Activated naive CD4-positive, alpha-beta T cell (primary cell): Measurements from ENCODE around the gene ISLR2.

Experiments
- DNase-seq, 4 experiments: peaks; one replicate each; lab custom pipeline; 2025; lab: John Stamatoyannopoulos, UW

The ISLR2 gene

DNA sequence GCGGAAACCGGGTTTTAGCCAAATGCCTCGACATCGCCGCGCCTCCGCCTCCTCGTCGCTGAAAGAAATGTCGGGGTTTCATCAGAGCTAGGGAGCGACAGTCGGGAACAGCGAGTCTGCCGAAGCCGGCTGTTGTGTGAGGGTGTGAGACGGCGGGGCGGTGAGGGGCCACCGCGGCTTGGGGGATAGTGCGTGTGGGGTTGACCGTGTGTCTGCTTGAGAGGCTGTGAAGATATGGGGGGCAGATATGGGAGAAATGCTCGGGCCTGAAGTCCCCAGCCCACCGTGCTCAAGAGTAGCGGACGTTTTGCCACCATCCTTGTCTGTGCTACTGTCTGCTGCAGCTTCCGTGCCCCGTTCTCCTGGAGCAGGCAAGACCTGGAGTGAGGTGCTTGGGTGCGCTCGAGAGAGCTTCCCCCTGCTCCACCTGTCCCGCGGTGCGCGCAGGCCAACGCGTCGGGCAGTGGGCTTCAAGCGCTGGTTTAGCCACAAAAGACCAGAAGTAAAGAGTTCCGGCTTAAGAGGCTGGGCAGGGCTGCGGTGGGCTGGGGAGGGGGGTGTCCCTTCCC, 716 bp upstream of the ISLR2 start:
- DNase-seq = no peak

DNA sequence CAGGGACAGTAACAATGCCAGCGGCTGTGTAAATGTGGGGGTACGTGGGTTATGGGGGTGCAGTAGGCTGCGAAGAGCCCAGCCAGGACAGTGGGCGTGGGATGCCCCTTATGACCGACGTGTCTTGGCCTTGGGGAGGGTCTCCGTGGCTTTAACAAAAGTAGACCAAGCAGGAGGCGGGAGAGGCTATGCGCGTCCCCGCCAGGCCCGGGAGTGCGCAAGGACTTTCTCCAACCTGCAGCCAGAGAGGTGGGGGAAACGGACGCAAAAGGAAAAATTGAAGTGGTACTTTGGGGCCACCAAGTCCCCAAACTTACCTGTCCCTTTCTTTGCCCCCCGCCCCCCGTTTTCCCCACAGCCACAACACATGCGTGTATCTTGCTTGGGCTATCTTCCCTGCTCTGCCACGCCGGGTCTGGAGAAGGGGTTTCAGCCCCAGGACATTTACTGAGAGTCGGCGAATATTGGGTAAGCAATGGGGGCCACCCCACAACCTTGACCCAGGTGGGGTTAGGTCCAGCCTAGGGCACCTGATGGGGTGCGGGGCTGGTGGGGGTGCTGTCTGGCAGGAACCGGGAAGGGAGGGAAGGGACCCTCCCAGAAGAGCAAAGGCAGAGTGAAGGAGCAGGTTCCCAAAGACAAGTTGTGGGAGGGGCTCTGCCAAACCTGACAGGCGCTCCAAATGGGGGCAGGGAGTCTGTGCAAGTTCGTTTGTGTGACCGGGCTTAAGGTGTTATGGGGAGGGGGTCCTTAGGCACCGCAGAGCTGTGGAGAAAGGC, 652 bp downstream of the ISLR2 start:
- no peak for DNase-seq

- no peak for DNase-seq
Measured at GRCh38 chr15:74131628-74132413, 1.4 kb downstream of the ISLR2 start.

DNA sequence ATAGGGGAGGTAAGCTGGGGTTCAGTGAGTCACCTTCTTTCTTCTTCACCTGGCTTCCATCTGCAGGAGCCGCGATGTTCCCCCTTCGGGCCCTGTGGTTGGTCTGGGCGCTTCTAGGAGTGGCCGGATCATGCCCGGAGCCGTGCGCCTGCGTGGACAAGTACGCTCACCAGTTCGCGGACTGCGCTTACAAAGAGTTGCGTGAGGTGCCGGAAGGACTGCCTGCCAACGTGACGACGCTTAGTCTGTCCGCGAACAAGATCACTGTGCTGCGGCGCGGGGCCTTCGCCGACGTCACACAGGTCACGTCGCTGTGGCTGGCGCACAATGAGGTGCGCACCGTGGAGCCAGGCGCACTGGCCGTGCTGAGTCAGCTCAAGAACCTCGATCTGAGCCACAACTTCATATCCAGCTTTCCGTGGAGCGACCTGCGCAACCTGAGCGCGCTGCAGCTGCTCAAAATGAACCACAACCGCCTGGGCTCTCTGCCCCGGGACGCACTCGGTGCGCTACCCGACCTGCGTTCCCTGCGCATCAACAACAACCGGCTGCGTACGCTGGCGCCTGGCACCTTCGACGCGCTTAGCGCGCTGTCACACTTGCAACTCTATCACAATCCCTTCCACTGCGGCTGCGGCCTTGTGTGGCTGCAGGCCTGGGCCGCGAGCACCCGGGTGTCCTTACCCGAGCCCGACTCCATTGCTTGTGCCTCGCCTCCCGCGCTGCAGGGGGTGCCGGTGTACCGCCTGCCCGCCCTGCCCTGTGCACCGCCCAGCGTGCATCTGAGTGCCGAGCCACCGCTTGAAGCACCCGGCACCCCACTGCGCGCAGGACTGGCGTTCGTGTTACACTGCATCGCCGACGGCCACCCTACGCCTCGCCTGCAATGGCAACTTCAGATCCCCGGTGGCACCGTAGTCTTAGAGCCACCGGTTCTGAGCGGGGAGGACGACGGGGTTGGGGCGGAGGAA, 2.6 kb downstream of the ISLR2 start:
- no peak for DNase-seq

DNA sequence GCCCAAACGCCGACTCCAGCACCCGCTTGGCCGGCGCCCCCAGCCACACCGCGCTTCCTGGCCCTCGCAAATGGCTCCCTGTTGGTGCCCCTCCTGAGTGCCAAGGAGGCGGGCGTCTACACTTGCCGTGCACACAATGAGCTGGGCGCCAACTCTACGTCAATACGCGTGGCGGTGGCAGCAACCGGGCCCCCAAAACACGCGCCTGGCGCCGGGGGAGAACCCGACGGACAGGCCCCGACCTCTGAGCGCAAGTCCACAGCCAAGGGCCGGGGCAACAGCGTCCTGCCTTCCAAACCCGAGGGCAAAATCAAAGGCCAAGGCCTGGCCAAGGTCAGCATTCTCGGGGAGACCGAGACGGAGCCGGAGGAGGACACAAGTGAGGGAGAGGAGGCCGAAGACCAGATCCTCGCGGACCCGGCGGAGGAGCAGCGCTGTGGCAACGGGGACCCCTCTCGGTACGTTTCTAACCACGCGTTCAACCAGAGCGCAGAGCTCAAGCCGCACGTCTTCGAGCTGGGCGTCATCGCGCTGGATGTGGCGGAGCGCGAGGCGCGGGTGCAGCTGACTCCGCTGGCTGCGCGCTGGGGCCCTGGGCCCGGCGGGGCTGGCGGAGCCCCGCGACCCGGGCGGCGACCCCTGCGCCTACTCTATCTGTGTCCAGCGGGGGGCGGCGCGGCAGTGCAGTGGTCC, 3.5 kb downstream of the ISLR2 start:
- no peak for DNase-seq

- DNase-seq = no peak
Measured at GRCh38 chr15:74134387-74135027, 4.1 kb downstream of the ISLR2 start.

DNA sequence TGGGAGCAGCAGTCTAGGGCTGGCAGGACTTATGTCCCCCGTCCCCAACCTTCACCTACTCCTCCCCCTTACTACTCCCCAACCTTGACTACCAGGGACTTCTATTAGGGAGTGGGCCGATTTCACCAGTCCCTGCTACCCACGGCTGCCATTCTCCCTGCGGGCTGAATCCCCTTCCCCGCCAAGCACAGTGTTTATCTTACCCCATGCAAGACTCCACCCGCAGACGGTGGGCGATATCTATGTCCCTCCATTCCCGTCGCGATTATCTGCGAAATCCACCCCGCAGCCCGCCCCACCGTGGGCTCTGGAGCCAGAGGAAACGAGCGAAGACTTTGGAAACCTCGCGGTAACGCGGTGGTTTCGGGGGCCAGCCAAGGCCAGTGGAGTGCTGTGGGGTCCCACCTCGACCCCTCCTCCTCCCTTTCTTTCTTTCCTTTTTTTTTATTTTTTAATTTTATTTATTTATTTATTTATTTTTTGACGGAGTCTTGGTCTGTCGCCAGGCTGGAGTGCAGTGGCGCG, 4.7 kb downstream of the ISLR2 start:
- DNase-seq = no peak

GRCh38 chr15:74136540-74136813, 6.1 kb downstream of the ISLR2 start:
- DNase-seq = no peak

- DNase-seq = no peak
Measured at GRCh38 chr15:74136814-74137536, 6.6 kb downstream of the ISLR2 start.

- no peak for DNase-seq
Measured at GRCh38 chr15:74137537-74137894, 7.1 kb downstream of the ISLR2 start.

- DNase-seq = no peak
Measured at GRCh38 chr15:74138642-74139041, 8.3 kb downstream of the ISLR2 start.

- no peak for DNase-seq
Measured at GRCh38 chr15:74141591-74141990, 11.2 kb downstream of the ISLR2 start.

GRCh38 chr15:74144153-74144775, 13.9 kb downstream of the ISLR2 start:
- DNase-seq = no peak

- DNase-seq = no peak
Measured at GRCh38 chr15:74146277-74146800, 16.0 kb downstream of the ISLR2 start.

DNA sequence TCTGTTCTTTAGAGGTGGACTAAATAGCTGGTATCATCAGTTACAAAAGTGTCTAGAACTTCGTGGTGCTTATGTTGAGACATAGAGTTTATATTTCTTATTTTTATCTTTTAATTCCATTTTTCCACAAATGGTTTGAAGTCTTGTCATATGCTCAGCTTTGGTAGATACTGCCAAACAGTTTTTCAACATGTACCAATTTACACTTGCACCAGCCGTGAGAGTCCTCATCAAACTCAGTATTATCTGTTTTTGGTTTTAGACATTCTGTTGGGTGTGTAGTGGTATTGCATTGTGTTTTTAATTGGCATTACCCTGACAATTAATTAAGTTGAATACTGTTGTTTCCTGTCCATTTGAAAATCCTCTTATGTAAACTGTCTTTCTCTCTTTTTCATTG, 16.7 kb downstream of the ISLR2 start:
- DNase-seq = no peak

DNA sequence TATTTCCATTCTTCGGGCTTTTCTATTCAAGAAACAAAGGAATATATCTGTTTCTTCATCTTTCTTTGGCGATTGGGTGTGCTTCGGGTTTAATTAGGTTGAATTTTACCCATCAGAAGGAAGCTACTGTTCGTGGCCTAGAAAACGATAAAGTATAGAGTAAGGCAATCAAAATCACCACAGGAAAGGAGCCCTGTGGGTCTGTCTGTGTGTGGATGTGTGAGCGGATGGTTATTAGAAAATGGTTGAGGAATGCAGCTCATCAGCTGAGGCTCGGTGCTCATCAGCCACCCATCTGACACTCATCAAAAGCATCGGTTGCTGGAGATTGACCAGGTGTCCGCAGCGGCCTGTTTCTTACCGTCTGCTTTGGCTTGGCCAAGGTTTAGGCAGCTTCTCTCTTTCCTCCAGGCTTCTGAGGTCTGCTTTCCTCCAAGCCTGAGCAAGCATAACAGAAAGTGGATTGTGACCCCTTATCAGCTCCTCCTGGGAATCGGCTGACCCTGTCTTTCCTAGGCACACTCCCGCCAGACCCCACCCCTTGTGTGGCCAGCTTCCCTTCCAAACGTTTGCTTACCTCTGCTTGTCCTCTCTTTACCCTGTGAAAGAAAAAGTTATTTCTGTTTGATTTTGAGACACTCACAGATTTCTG, 25.5 kb downstream of the ISLR2 start:
- DNase-seq = no peak

- no peak for DNase-seq
Measured at GRCh38 chr15:74156678-74157411, 26.5 kb downstream of the ISLR2 start.
